HUES64 (cell line): Measurements from ENCODE around the gene METTL9.
"Not testable (repeated sequence)": the region's sequence is repeated elsewhere in the genome, so short reads cannot be mapped to it uniquely, and the experiment has no call there.

Experiments used
- H3K27ac ChIP-seq: 2 replicates; pipeline ENCODE4 v1.7.0; 2013; ENCODE audit warnings: low read depth, low read length, inconsistent platforms
- H3K27me3 ChIP-seq: 2 replicates; pipeline ENCODE4 v1.6.1; 2013; ENCODE audit warnings: mild to moderate bottlenecking, low read length; ENCODE audit not compliant: insufficient read depth
- H3K36me3 ChIP-seq: 2 replicates; pipeline ENCODE4 v1.6.1; 2013; ENCODE audit warnings: mild to moderate bottlenecking, low read length; ENCODE audit not compliant: insufficient read depth
- H3K4me1 ChIP-seq: 2 replicates; pipeline ENCODE4 v1.6.1; 2013; ENCODE audit warnings: mild to moderate bottlenecking, low read length, moderate library complexity; ENCODE audit not compliant: insufficient read depth
- H3K4me3 ChIP-seq: 2 replicates; pipeline ENCODE4 v1.5.1; 2013; ENCODE audit warnings: mild to moderate bottlenecking, low read length, moderate library complexity
- H3K9ac ChIP-seq: 2 replicates; pipeline ENCODE4 v1.6.1; 2013; ENCODE audit warnings: mild to moderate bottlenecking, low read depth, low read length
- H3K9me3 ChIP-seq: 2 replicates; pipeline ENCODE4 v1.6.1; 2013; ENCODE audit warnings: low read depth, low read length; ENCODE audit not compliant: insufficient read depth
- WGBS: fragments of 150-250, 120-280 bp; methylation state at CpG from one replicate; pipeline ENCODE4 v1.1.7; 2013; ENCODE audit warnings: missing lambda C conversion rate; 5-methylcytosine and 5-hydroxymethylcytosine counted together

Gene METTL9

GRCh38 chr16:21639493-21639892 lies 40.1 kb downstream of the METTL9 start:
- Histone ChIP-seq H3K27ac (no peak overlapping the region), H3K36me3 (no peaks in the 10 kb centered on the region; the same call in 1 of the 2 replicates), H3K9me3 (no peaks in the 10 kb centered on the region), H3K9ac (no peak overlapping the region), H3K4me1 (0 out of 2 replicates have a peak, but pooled peaks cover 5% of the 10 kb centered on the region), H3K4me3 (no peak overlapping the region), H3K27me3 (no peaks in the 10 kb centered on the region)
- WGBS: 98% methylated on average over 2 of the region's 2 CpGs

DNA sequence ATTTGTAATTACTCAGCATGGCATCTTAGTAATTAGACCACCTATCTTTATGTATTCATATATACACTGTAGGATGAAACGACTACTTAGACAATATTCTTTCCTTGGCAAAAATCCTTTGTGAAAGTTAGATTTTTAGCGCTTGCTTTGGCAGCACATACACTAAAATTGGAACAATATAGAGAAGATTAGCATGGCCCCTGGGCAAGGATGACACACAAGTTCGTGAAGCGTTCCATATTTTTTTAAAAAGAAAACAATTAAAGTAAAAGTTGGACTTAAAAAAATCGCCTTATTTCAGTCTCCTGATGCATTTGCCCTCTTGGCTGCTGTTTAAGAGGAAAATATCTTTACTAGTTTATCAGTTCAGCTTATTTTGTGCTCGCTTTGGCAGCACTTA lies 42.5 kb downstream of the METTL9 start:
- H3K27ac ChIP-seq: no peak overlapping the region
- 94% methylated on average over 5 of the region's 6 CpGs for WGBS
- H3K4me1 ChIP-seq: no peaks in the 10 kb centered on the region
- H3K9ac ChIP-seq: no peak overlapping the region
- H3K9me3 ChIP-seq: no peaks in the 10 kb centered on the region
- H3K4me3 ChIP-seq: no peak overlapping the region
- H3K27me3 ChIP-seq: no peaks in the 10 kb centered on the region
- H3K36me3 ChIP-seq: no peaks in the 10 kb centered on the region; the same call in 1 of the 2 replicates

DNA sequence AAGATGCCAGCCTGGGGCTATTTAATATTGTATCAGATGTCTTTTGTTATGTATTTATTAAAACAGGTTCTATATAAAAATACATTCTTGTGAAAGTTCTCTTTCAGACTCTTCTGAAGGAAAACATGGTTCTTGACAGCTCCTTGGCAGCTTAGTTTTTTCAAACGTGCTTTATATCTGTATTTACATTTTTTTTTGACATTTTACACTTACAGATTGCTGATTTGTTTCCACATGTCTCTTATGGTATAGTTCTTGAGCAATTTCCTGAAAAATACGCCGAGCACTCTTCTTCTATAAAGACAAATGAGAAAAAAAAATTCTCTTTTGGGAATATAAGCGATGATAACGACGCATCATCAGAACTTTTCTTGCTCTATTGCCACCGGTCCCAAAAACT lies 43.5 kb downstream of the METTL9 start:
- Histone ChIP-seq H3K27ac (no peak overlapping the region), H3K9ac (no peak overlapping the region), H3K9me3 (no peaks in the 10 kb centered on the region), H3K27me3 (no peaks in the 10 kb centered on the region), H3K36me3 (no peaks in the 10 kb centered on the region), H3K4me1 (no peaks in the 10 kb centered on the region), H3K4me3 (no peak overlapping the region)
- WGBS: 100% methylated on average over 5 of the region's 7 CpGs

- Histone ChIP-seq H3K36me3 (no peaks in the 10 kb centered on the region), H3K27ac (no peak overlapping the region), H3K4me3 (no peak overlapping the region), H3K27me3 (no peaks in the 10 kb centered on the region), H3K9me3 (no peaks in the 10 kb centered on the region), H3K9ac (no peak overlapping the region), H3K4me1 (no peaks in the 10 kb centered on the region)
- WGBS: 98% methylated on average over 3 of the region's 3 CpGs
Measured at GRCh38 chr16:21643785-21644184, 44.4 kb downstream of the METTL9 start.

DNA sequence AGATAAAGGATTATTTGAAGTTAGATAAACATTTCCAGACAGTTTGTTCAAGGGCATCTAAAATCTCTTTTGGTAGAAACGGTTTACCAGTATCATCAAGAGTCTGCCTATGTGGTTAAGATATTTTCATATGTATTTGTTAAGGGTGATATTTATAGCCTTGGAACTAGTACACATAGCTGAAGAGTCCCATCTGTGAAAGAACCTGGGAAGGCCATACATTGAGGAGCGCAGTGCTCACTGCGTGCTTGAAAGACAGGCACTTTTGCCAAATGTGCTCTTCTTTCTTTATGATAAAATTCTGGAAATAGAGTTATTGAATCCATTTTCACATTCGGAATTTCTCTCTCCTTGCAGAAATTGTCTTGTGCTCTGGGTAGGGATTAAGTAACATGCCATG lies 45.3 kb downstream of the METTL9 start:
- Histone ChIP-seq H3K27me3 (no peaks in the 10 kb centered on the region), H3K4me3 (no peak overlapping the region), H3K4me1 (no peaks in the 10 kb centered on the region), H3K9me3 (no peaks in the 10 kb centered on the region), H3K9ac (no peak overlapping the region), H3K36me3 (no peaks in the 10 kb centered on the region), H3K27ac (no peak overlapping the region)
- 95% methylated on average over 4 of the region's 4 CpGs for WGBS

DNA sequence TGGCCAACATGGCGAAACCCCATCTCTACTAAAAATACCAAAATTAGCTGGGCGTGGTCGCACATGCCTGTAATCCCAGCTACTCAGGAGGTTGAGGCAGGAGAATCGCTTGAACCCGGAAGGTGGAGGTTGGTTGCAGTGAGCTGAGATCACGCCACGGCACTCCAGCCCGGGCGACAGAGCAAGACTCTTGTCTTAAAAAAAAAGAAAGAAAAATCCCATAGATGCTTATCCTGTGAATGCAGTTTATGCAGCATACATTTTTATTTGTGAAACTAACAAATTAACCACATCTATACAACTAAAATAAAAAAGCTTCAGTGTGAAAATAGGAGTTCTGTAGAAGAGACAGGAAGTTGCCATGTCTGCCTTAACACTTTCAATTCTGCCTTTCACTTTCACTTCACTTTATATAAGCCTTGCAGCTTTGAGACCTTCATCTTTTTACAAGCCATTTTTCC lies 45.9 kb downstream of the METTL9 start:
- no peaks in the 10 kb centered on the region for H3K9me3 ChIP-seq
- no peaks in the 10 kb centered on the region for H3K36me3 ChIP-seq
- WGBS: 97% methylated on average over 9 of the region's 9 CpGs
- H3K4me3 ChIP-seq: no peak overlapping the region
- H3K9ac ChIP-seq: no peak overlapping the region
- no peaks in the 10 kb centered on the region for H3K4me1 ChIP-seq
- no peaks in the 10 kb centered on the region for H3K27me3 ChIP-seq
- no peak overlapping the region for H3K27ac ChIP-seq

GRCh38 chr16:21646091-21646490 lies 46.7 kb downstream of the METTL9 start:
- Histone ChIP-seq H3K36me3 (no peaks in the 10 kb centered on the region), H3K4me3 (no peak overlapping the region), H3K9ac (no peak overlapping the region), H3K4me1 (no peaks in the 10 kb centered on the region), H3K9me3 (no peaks in the 10 kb centered on the region), H3K27ac (no peak overlapping the region), H3K27me3 (no peaks in the 10 kb centered on the region)
- 93% methylated on average over 5 of the region's 5 CpGs for whole genome bisulfite sequencing

DNA sequence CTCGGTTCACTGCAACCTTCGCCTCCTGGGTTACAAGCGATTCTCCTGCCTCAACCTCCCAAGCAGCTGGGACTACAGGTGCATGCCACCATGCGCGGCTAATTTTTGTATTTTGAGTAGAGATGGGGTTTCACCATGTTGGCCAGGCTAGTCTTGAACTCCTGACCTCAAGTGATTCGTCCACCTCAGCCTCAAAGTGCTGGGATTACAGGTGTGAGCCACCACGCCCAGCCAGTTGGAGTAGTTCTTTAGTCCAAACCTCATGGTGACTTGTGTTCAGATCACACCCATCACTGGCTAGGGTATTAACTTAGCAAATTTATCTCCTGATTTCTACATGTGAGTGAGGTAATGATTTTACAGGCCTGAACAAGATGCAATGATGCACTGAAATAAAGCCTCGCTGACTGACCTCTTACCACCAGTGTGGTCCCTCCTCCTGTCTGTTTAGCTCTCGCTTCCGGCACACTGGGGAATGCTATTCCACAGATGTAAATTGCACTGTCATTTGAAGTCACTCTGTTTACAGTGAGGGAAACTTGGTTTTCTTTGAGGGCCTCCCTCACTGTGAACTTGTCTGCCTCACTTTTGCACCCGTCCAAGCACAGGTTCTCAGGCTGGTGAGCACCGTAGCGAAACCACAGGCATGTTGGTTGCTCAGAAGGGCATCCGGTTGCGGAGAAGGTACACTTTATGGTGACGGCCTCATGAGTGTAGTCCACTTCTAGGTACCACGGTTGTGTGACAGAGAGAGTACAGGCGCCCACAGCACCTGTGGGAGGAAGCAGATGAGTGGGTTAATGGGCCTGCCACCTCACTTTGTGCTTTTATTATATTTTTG lies 47.6 kb downstream of the METTL9 start:
- H3K9me3 ChIP-seq: no peaks in the 10 kb centered on the region
- H3K9ac ChIP-seq: no peak overlapping the region
- 94% methylated on average over 18 of the region's 18 CpGs for WGBS
- no peak overlapping the region for H3K4me3 ChIP-seq
- no peaks in the 10 kb centered on the region for H3K36me3 ChIP-seq
- H3K27me3 ChIP-seq: no peaks in the 10 kb centered on the region
- no peak overlapping the region for H3K27ac ChIP-seq
- H3K4me1 ChIP-seq: no peaks in the 10 kb centered on the region

DNA sequence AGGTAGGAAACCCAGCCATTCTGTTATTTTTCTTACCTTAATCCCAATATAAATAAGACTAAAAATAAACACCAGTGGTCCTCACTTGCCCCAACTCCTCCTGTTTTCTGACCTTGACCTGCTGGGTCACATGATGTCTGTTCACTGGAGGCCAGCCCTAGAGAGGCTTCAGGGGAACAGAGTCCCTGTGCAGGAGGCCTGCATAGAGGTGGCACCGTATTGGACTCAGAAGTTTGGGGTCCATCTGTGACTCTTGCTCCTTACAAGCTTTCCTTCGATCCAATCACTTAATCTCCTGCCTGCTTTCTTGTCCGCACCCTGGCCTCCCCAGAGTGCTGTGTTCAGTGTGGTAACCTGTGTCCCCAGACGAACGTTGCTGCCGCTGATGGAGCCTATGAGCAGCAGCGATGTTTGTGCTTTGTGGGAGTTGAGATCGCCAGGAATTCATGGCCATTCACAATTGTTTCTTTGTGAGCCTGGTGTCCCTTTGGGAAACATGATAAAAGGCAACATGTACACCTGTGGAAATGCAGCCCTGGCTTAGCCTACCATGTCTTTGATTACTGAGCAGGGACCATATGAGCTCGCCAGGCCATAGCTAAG lies 48.3 kb downstream of the METTL9 start:
- Histone ChIP-seq H3K4me1 (no peaks in the 10 kb centered on the region), H3K9ac (no peak overlapping the region), H3K36me3 (no peaks in the 10 kb centered on the region), H3K27ac (no peak overlapping the region), H3K27me3 (no peaks in the 10 kb centered on the region), H3K4me3 (no peak overlapping the region), H3K9me3 (no peaks in the 10 kb centered on the region)
- WGBS: 90% methylated on average over 9 of the region's 9 CpGs

DNA sequence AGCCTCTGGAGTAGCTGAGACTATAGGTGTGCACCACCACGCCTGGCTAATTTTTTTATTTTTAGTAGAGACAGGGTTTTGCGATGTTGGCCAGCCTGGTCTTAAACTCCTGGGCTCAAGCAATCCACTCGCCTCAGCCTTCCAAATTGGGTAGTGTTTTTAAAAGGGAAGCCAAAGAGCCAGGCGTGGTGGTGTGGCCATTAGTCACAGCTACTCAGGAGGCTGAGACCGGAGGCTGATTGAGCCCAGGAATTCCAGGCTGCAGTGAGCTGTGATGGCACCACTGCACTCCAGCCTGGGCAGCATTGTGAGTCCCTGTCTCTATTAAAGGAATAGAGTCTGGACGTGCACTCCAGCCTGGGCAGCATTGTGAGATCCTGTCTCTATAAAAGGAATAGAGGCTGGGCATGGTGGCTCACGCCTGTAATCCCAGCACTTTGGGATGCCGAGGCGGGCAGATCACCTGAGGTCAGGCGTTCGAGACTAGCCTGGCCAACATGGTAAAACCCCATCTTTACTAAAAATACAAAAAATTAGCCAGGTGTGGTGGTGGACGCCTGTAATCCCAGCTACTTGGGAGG lies 50.5 kb downstream of the METTL9 start:
- not testable (repeated sequence) for H3K27me3 ChIP-seq, H3K4me3 ChIP-seq, H3K9ac ChIP-seq, H3K9me3 ChIP-seq, H3K27ac ChIP-seq, H3K4me1 ChIP-seq, H3K36me3 ChIP-seq
- 95% methylated on average over 12 of the region's 12 CpGs for WGBS

DNA sequence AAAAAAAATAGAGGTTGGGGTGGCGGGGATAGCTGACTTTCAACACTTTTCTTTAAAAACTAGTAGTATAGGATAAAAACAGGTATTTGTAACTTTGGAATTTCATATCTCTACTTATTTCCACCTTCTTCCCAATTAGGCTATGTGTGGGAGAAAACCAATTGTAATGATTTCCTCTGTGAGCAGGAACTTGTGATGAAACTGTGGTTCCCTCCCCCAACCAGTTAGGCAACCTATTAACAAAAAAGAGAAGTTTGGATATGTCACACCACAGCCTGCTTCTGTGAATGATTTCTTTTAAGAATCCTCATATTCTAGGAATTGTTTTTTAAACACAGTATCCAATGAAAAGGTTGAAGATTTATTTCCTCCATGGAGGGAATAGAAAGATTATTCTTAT lies 51.1 kb downstream of the METTL9 start:
- H3K9ac ChIP-seq: no peak overlapping the region
- H3K4me1 ChIP-seq: no peaks in the 10 kb centered on the region
- H3K9me3 ChIP-seq: no peaks in the 10 kb centered on the region
- no peak overlapping the region for H3K27ac ChIP-seq
- peaks cover 9% of the 10 kb centered on the region for H3K36me3 ChIP-seq
- no peak overlapping the region for H3K4me3 ChIP-seq
- no peaks in the 10 kb centered on the region for H3K27me3 ChIP-seq
- WGBS: no CpG with 5 or more reads among the region's 1 CpG
